ENCODE results near the gene GCGR.

GCGR gene

GRCh38 chr17:81806461-81807209 lies 2.7 kb downstream of the GCGR start:
- POLR2A ChIA-PET: interaction anchor here (1.4 to 3.7 kb wide), 2 partner anchors 18 to 27 kb away, joined by 4 to 18 read pairs; partner anchors contain the start of genes MCRIP1 and PPP1R27
- TF ChIP-seq HDGF (IDR thresholded peaks at IDR 0.05; ENCODE audit: borderline replicate concordance): no peak
- TF ChIP-seq FOXK2 (IDR thresholded peaks at IDR 0.05): no peak
- TF ChIP-seq TARDBP (IDR thresholded peaks at IDR 0.05): no peak
- no peak for TF ChIP-seq SP1 (IDR thresholded peaks at IDR 0.05)
- TF ChIP-seq BHLHE40 (IDR thresholded peaks at IDR 0.05; ENCODE audit: borderline replicate concordance): no peak
- TF ChIP-seq ELF4 (IDR thresholded peaks at IDR 0.05): no peak
- no peak for TF ChIP-seq LEF1 (IDR thresholded peaks at IDR 0.05; ENCODE audit: borderline replicate concordance)
- no peak for TF ChIP-seq ARNT (IDR thresholded peaks at IDR 0.05)
- CTCF ChIA-PET: interaction anchor here (1.0 kb wide), 1 partner anchor 63 kb away, joined by 4 read pairs; no protein-coding TSS in a partner anchor
- no peak for DNase-seq (ENCODE audit: extremely low spot score)

DNA sequence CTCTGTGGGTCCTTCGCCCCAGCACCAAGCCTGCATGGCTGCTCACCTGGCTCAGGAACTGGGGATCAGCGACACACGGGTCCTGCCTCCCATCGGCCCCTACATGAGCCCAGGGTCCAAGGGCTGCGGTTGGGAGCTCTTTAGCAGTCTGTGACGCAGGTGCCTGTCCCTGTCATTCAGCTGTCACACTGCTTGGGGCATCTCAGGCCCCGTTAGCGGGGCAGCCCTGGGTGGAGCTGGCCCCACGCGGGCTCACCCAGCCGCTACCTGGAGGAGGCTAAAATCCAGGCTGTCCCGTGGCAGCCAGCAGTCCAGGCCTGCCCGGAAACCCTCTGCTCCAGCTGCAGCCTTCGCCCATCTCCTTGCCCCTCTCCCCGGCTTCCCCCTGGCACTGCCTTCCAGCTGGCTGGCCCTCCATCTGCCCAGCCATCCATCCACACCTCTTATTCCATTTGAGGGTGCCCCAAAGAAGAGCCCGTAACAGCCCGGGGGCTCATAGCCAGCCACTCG lies 3.3 kb downstream of the GCGR start:
- POLR2A ChIA-PET: interaction anchor here (1.4 to 3.7 kb wide), 2 partner anchors 18 to 26 kb away, joined by 4 to 18 read pairs; partner anchors contain the start of genes MCRIP1 and PPP1R27

DNA sequence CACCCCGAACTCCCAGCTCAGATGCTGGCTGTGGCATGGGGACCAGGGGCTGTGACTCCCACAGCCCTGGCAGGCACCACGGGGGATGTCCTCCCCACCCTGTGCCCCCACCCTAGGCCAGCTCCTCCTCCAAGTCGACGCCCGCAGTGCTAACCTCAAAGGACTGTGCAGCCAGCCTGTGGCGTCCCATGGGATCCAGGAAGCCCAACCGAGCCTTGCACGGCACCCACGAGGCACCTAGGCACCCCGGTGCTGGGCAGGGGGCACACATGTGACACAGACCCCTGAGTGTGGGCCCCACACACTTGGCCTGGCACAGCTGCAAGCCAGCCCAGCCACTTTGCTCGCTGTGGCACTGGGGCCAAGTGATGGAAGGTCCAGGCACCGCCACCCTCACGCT lies 3.9 kb downstream of the GCGR start:
- ChIA-PET CTCF (interaction anchor here (1.0 to 1.2 kb wide), 2 partner anchors 25 to 61 kb away, joined by 4 to 7 read pairs; partner anchors contain the start of gene MCRIP1), POLR2A (interaction anchor here (1.4 to 3.7 kb wide), 2 partner anchors 17 to 26 kb away, joined by 4 to 18 read pairs; partner anchors contain the start of genes MCRIP1 and PPP1R27)
- TF ChIP-seq BHLHE40 (IDR thresholded peaks at IDR 0.05; ENCODE audit: borderline replicate concordance): no peak
- TF ChIP-seq SUZ12 (IDR thresholded peaks at IDR 0.05): no peak
- TF ChIP-seq ELF4 (IDR thresholded peaks at IDR 0.05): no peak
- TF ChIP-seq FOXM1 (IDR thresholded peaks at IDR 0.05; ENCODE audit: borderline replicate concordance): no peak
- TF ChIP-seq NFRKB (IDR thresholded peaks at IDR 0.05): no peak
- no peak for TF ChIP-seq LEF1 (IDR thresholded peaks at IDR 0.05; ENCODE audit: borderline replicate concordance)
- no peak for TF ChIP-seq HDGF (IDR thresholded peaks at IDR 0.05; ENCODE audit: borderline replicate concordance)
- no peak for TF ChIP-seq FOXA1 (IDR thresholded peaks at IDR 0.05)
- no peak for TF ChIP-seq PKNOX1 (IDR thresholded peaks at IDR 0.05)
- TF ChIP-seq L3MBTL2 (conservative IDR thresholded peaks at IDR 0.05): no peak
- TF ChIP-seq TARDBP (IDR thresholded peaks at IDR 0.05): no peak
- no peak for TF ChIP-seq FOXK2 (IDR thresholded peaks at IDR 0.05)
- TF ChIP-seq ARNT (IDR thresholded peaks at IDR 0.05): no peak
- TF ChIP-seq ZNF384 (IDR thresholded peaks at IDR 0.05): no peak
- no peak for TF ChIP-seq SP1 (IDR thresholded peaks at IDR 0.05)
- TF ChIP-seq CTBP1 (IDR thresholded peaks at IDR 0.05; ENCODE audit: borderline replicate concordance): no peak
- DNase-seq (ENCODE audit: extremely low spot score): no peak

More for the DNA sequence above, 3.3 kb downstream of the GCGR start:
- CTCF ChIA-PET: interaction anchor here (1.0 kb wide), 1 partner anchor 62 kb away, joined by 4 read pairs; no protein-coding TSS in a partner anchor
- TF ChIP-seq ELF4 (IDR thresholded peaks at IDR 0.05): no peak
- TF ChIP-seq FOXA1 (IDR thresholded peaks at IDR 0.05): no peak
- TF ChIP-seq NFRKB (IDR thresholded peaks at IDR 0.05): no peak
- TF ChIP-seq FOXK2 (IDR thresholded peaks at IDR 0.05): no peak
- no peak for TF ChIP-seq ARNT (IDR thresholded peaks at IDR 0.05)
- no peak for TF ChIP-seq PKNOX1 (IDR thresholded peaks at IDR 0.05)
- TF ChIP-seq SUZ12 (IDR thresholded peaks at IDR 0.05): no peak
- TF ChIP-seq L3MBTL2 (conservative IDR thresholded peaks at IDR 0.05): no peak
- no peak for TF ChIP-seq CTBP1 (IDR thresholded peaks at IDR 0.05; ENCODE audit: borderline replicate concordance)
- DNase-seq (ENCODE audit: extremely low spot score): no peak

GRCh38 chr17:81808778-81809555 lies 5.0 kb downstream of the GCGR start:
- ChIA-PET CTCF (interaction anchor here (1.2 kb wide), 1 partner anchor 24 kb away, joined by 7 read pairs; the partner anchor contains the start of gene MCRIP1), POLR2A (interaction anchor here (3.7 kb wide), 1 partner anchor 24 kb away, joined by 18 read pairs; the partner anchor contains the start of genes MCRIP1 and PPP1R27)
- no peak for DNase-seq (ENCODE audit: extremely low spot score)
- no peak for TF ChIP-seq FOXK2 (IDR thresholded peaks at IDR 0.05)
- no peak for TF ChIP-seq FOXA1 (IDR thresholded peaks at IDR 0.05)
- TF ChIP-seq ZNF384 (IDR thresholded peaks at IDR 0.05): no peak
- no peak for TF ChIP-seq FOXM1 (IDR thresholded peaks at IDR 0.05; ENCODE audit: borderline replicate concordance)
- no peak for TF ChIP-seq SP1 (IDR thresholded peaks at IDR 0.05)
- TF ChIP-seq NFRKB (IDR thresholded peaks at IDR 0.05): no peak
- TF ChIP-seq ELF4 (IDR thresholded peaks at IDR 0.05): no peak
- no peak for TF ChIP-seq HDGF (IDR thresholded peaks at IDR 0.05; ENCODE audit: borderline replicate concordance)
- TF ChIP-seq TARDBP (IDR thresholded peaks at IDR 0.05): no peak
- TF ChIP-seq PKNOX1 (IDR thresholded peaks at IDR 0.05): no peak
- TF ChIP-seq L3MBTL2 (conservative IDR thresholded peaks at IDR 0.05): no peak
- TF ChIP-seq SUZ12 (IDR thresholded peaks at IDR 0.05): no peak
- no peak for TF ChIP-seq LEF1 (IDR thresholded peaks at IDR 0.05; ENCODE audit: borderline replicate concordance)
- TF ChIP-seq ARNT (IDR thresholded peaks at IDR 0.05): no peak
- no peak for TF ChIP-seq CTBP1 (IDR thresholded peaks at IDR 0.05; ENCODE audit: borderline replicate concordance)
- TF ChIP-seq BHLHE40 (IDR thresholded peaks at IDR 0.05; ENCODE audit: borderline replicate concordance): no peak

DNA sequence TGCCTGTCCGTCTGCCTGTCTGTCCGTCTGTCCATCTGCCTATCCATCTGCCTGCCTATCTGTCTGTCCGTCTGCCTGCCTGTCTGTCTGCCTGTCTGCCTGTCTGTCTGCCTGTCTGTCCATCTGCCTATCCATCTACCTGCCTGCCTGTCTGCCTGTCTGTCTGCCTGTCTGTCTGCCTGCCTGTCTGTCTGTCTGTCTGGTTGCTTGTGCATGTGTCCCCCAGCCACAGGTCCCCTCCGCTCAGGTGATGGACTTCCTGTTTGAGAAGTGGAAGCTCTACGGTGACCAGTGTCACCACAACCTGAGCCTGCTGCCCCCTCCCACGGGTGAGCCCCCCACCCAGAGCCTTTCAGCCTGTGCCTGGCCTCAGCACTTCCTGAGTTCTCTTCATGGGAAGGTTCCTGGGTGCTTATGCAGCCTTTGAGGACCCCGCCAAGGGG lies 5.6 kb downstream of the GCGR start:
- ChIA-PET CTCF (no interaction called here), POLR2A (no interaction called here)
- no peak for TF ChIP-seq ZNF384 (IDR thresholded peaks at IDR 0.05)
- DNase-seq (ENCODE audit: extremely low spot score): no peak
